K562 (cell line): ENCODE data around the gene RGS3. TPM values are rescaled to one million over a fixed set of nuclear protein-coding genes. Genes with fewer than 3 reads are reported as not detected.

Source experiments
- ATAC-seq: fragments of 200-7000 bp; cut with Tn5 transposase; 3 replicates; pipeline ENCODE4 v1.9.1; 2020; ENCODE audit warnings: moderate library complexity
- BruUV-seq: library from RNA; stranded (reverse); fragments of 400-500 nt; replicated peaks from 2 replicates; lab custom pipeline; 2021; lab: Mats Ljungman, UMichigan
- CTCF ChIA-PET: fragments of 300-600 bp; formaldehyde crosslinking; extraction: SDS; loops from one replicate; lab custom pipeline; 2021; ENCODE audit warnings: low intra/inter-chr PET ratio; lab: Yijun Ruan, JAX
- POLR2A ChIA-PET: fragments of 300-600, 350-650 bp; sonication (Branson Sonifier 250); formaldehyde crosslinking; extraction: SDS; loops from one replicate; lab custom pipeline; 2021; ENCODE audit warnings: antibody characterized with exemption, inconsistent platforms; lab: Yijun Ruan, JAX
- DNase-seq, 4 experiments: peaks; one replicate each; pipeline versions ENCODE4 v3.0.0 to v3.0.0-alpha.2; 2011 to 2018; ENCODE audit warnings: low spot score in 3 of 4, mixed read lengths in 3 of 4; ENCODE audit errors: extremely low read depth in 1 of 4
- FAIRE-seq: peaks from 2 replicates; lab custom pipeline; 2011; peaks lifted over from hg19 to GRCh38; lab: Jason Lieb, UNC
- H2AFZ ChIP-seq: 2 replicates; pipeline ENCODE4 v1.6.0; 2011; ENCODE audit warnings: low read depth, low read length, control low read depth, inconsistent platforms
- H3K27ac ChIP-seq: fragments of 200-600 bp; 3 replicates; pipeline ENCODE4 v1.8.0; 2011; ENCODE audit warnings: low read depth, mild to moderate bottlenecking, control low read depth, inconsistent platforms, low read length, moderate library complexity, mixed read lengths; ENCODE audit errors: extremely low read depth
- H3K27me3 ChIP-seq, 2 experiments: fragments of 300-600 bp in 1 of 2; 2 replicates in 1 of 2; 3 replicates in 1 of 2; pipeline versions ENCODE4 v1.6.0 to v1.8.0; 2011; ENCODE audit warnings: inconsistent platforms in 2 of 2, low read length in 2 of 2, mild to moderate bottlenecking in 1 of 2, mixed read lengths in 1 of 2, moderate library complexity in 1 of 2; ENCODE audit not compliant: control insufficient read depth in 2 of 2, insufficient read depth in 2 of 2
- H3K36me3 ChIP-seq: fragments of 300-600 bp; 3 replicates; pipeline ENCODE4 v1.8.0; 2011; ENCODE audit warnings: mild to moderate bottlenecking, low read length, inconsistent platforms; ENCODE audit not compliant: control insufficient read depth, insufficient read depth
- H3K4me1 ChIP-seq, 2 experiments: fragments of 200-600 bp in 1 of 2; replicated peaks in 1 of 2; 2 replicates in 1 of 2; 3 replicates in 1 of 2; pipeline versions ENCODE4 v1.5.1 to v1.8.0; 2011; ENCODE audit warnings: inconsistent platforms in 2 of 2, low read length in 2 of 2, mild to moderate bottlenecking in 1 of 2, mixed read lengths in 1 of 2, moderate library complexity in 1 of 2; ENCODE audit not compliant: control insufficient read depth in 2 of 2, insufficient read depth in 2 of 2
- H3K4me2 ChIP-seq: 2 replicates; pipeline ENCODE4 v1.6.1; 2011; ENCODE audit warnings: low read length, control low read depth, inconsistent platforms, mixed read lengths; ENCODE audit not compliant: insufficient read depth
- H3K4me3 ChIP-seq: fragments of 200-600 bp; sonication (generic), shearing (Covaris generic); 2 replicates; pipeline ENCODE4 v1.5.1; 2016; ENCODE audit warnings: control low read depth, inconsistent platforms
- H3K79me2 ChIP-seq: fragments of 200-600 bp; 3 replicates; pipeline ENCODE4 v1.8.0; 2011; ENCODE audit warnings: low read length, inconsistent platforms; ENCODE audit not compliant: control insufficient read depth, insufficient read depth
- H3K9ac ChIP-seq, 2 experiments: 2 replicates each; pipeline versions ENCODE4 v1.6.0 to v1.6.1; 2011; ENCODE audit warnings: low read depth in 2 of 2, low read length in 2 of 2, control low read depth in 1 of 2, inconsistent platforms in 1 of 2, mild to moderate bottlenecking in 1 of 2, mixed read lengths in 1 of 2; ENCODE audit not compliant: insufficient read depth in 1 of 2
- H3K9me1 ChIP-seq: one replicate; pipeline ENCODE4 v1.6.0; 2011; ENCODE audit warnings: inconsistent platforms, mild to moderate bottlenecking, low read length, moderate library complexity; ENCODE audit not compliant: control insufficient read depth, insufficient read depth
- H3K9me3 ChIP-seq: replicated peaks from 2 replicates; pipeline ENCODE4 v1.5.1; 2011; ENCODE audit warnings: low read depth, low read length, inconsistent platforms; ENCODE audit not compliant: control insufficient read depth, insufficient read depth
- H4K20me1 ChIP-seq: replicated peaks from 2 replicates; pipeline ENCODE4 v1.6.1; 2011; ENCODE audit warnings: low read length, inconsistent platforms, mixed read lengths; ENCODE audit not compliant: control insufficient read depth, insufficient read depth
- CREM ChIP-seq: IDR thresholded peaks from 2 replicates; pipeline ENCODE4 v1.6.1; 2014; ENCODE audit warnings: antibody characterized with exemption, low read depth
- NFE2L1 ChIP-seq: fragments of 450-650 bp; IDR thresholded peaks from 2 replicates; pipeline ENCODE4 v1.6.1; 2016; ENCODE audit warnings: missing genetic modification characterization, low read depth, mild to moderate bottlenecking, missing compliant biosample characterization, moderate library complexity, borderline replicate concordance
- RBM25 ChIP-seq: fragments of 200-400 bp; formaldehyde crosslinking; IDR thresholded peaks from 2 replicates; pipeline ENCODE4 v1.6.1; 2018; ENCODE audit warnings: low read length, low read depth, moderate library complexity; ENCODE audit not compliant: severe bottlenecking
- WGBS: fragments of 100-300 bp; shearing (Covaris generic); methylation state at CpG from one replicate; pipeline ENCODE4 v1.1.6; 2016; ENCODE audit warnings: low coverage, mixed read lengths; ENCODE audit not compliant: insufficient coverage; ENCODE audit errors: missing lambda C conversion rate; 5-methylcytosine and 5-hydroxymethylcytosine counted together
- in situ Hi-C: fragments of 300-500 bp; cut with MboI; formaldehyde crosslinking; loops from 4 replicates; pipeline ENCODE4 v1.15.0; 2018; ENCODE audit warnings: inconsistent platforms, mixed read lengths
- intact Hi-C: fragments of 100-400 bp; cut with micrococcal nuclease; formaldehyde crosslinking; loops from 2 replicates; pipeline ENCODE4 v1.14.2; 2022
- polyA plus RNA-seq, 8 experiments: library from polyadenylated mRNA; depleted of rRNA in 4 of 8; stranded (reverse) in 5 of 8; unstranded in 3 of 8; fragments of >200 nt; fragmentation: Nextera tagmentation in 2 of 8; fragmentation: Illumina TruSeq in 1 of 8; extraction: Ambion mirVana in 2 of 8; extraction: Trizol in 1 of 8; gene quantifications; 2 replicates each; pipeline versions ENCODE4 v1.2.1 to v1.2.3, GENCODE V29; 2011 to 2014; ENCODE audit warnings: inconsistent platforms in 1 of 8, missing spikeins in 1 of 8
- total RNA-seq, 7 experiments: library from RNA; depleted of rRNA in 6 of 7; stranded (reverse); fragments of >200 nt in 6 of 7; fragmentation: Illumina TruSeq in 2 of 7; extraction: Trizol in 2 of 7; gene quantifications; 2 replicates each; pipeline versions ENCODE4 v1.2.1 to v1.2.3, GENCODE V29; 2011 to 2021; ENCODE audit warnings: low replicate concordance in 1 of 7
- TF ChIP-seq, protein P1 (sequence below): fragments of 200-600 bp; sonication (generic); IDR thresholded peaks from one replicate; pipeline ENCODE4 v1.6.1; 2012; ENCODE audit warnings: mild to moderate bottlenecking, low read depth, low read length, inconsistent platforms

The RGS3 gene
- total and polyA plus RNA-seq, 9 of the 15 experiments (the other 6 are each of a cell fraction or from before 2014, with no cell fraction given), result 0.08 to 2.9 (median 0.95) TPM

DNA sequence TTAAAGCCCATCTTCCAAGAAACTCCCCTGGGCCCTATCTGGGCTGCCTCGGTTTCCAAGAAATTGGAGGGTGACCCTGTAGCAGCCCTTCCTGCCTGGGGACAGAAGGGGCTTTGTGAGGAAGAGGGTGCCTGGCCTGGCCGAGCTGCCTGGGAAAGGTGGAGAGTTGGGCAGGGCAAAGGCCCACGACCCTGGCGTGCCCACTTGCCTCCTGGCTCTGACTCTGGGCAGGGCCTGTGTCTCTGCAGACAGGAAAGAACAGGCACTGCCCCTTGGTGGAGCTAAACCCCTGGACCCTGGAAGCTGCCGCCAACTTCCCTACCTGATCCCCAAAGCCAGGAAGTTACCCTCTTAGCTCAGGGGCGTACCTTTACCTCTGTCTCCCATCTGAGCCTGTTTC is 149.3 kb downstream of the RGS3 start:
- Histone ChIP-seq H2AFZ (no peak overlapping the region), H3K27me3 (peaks cover 16 to 65% of the 10 kb centered on the region in 2 experiments; a peak in 4 of 5 replicates), H3K36me3 (no peaks in the 10 kb centered on the region), H3K4me2 (no peak overlapping the region), H4K20me1 (no peaks in the 10 kb centered on the region; the same call in 1 of the 2 replicates), H3K4me3 (no peak overlapping the region), H3K4me1 (no peaks in the 10 kb centered on the region), H3K79me2 (no peaks in the 10 kb centered on the region), H3K9me3 (no peaks in the 10 kb centered on the region), H3K9ac (no peak overlapping the region), H3K9me1 (no peaks in the 10 kb centered on the region), H3K27ac (no peak overlapping the region)
- WGBS, result 2% methylated on average over 6 of the region's 6 CpGs
- ChIA-PET CTCF (no interaction called here), POLR2A (interaction anchor here (0.5 to 1.8 kb wide), 6 partner anchors 15 to 332 kb away, joined by 3 to 5 read pairs (median 3); no protein-coding TSS in a partner anchor)
- in situ Hi-C loops, result no loop called here
- no peak for DNase-seq
- intact Hi-C loops, result no loop called here
- no peak for ATAC-seq
- FAIRE-seq, result no peak
- TF ChIP-seq CREM (no peak), NFE2L1 (tag) (no peak), RBM25 (no peak)
- TF ChIP-seq, protein P1, sequence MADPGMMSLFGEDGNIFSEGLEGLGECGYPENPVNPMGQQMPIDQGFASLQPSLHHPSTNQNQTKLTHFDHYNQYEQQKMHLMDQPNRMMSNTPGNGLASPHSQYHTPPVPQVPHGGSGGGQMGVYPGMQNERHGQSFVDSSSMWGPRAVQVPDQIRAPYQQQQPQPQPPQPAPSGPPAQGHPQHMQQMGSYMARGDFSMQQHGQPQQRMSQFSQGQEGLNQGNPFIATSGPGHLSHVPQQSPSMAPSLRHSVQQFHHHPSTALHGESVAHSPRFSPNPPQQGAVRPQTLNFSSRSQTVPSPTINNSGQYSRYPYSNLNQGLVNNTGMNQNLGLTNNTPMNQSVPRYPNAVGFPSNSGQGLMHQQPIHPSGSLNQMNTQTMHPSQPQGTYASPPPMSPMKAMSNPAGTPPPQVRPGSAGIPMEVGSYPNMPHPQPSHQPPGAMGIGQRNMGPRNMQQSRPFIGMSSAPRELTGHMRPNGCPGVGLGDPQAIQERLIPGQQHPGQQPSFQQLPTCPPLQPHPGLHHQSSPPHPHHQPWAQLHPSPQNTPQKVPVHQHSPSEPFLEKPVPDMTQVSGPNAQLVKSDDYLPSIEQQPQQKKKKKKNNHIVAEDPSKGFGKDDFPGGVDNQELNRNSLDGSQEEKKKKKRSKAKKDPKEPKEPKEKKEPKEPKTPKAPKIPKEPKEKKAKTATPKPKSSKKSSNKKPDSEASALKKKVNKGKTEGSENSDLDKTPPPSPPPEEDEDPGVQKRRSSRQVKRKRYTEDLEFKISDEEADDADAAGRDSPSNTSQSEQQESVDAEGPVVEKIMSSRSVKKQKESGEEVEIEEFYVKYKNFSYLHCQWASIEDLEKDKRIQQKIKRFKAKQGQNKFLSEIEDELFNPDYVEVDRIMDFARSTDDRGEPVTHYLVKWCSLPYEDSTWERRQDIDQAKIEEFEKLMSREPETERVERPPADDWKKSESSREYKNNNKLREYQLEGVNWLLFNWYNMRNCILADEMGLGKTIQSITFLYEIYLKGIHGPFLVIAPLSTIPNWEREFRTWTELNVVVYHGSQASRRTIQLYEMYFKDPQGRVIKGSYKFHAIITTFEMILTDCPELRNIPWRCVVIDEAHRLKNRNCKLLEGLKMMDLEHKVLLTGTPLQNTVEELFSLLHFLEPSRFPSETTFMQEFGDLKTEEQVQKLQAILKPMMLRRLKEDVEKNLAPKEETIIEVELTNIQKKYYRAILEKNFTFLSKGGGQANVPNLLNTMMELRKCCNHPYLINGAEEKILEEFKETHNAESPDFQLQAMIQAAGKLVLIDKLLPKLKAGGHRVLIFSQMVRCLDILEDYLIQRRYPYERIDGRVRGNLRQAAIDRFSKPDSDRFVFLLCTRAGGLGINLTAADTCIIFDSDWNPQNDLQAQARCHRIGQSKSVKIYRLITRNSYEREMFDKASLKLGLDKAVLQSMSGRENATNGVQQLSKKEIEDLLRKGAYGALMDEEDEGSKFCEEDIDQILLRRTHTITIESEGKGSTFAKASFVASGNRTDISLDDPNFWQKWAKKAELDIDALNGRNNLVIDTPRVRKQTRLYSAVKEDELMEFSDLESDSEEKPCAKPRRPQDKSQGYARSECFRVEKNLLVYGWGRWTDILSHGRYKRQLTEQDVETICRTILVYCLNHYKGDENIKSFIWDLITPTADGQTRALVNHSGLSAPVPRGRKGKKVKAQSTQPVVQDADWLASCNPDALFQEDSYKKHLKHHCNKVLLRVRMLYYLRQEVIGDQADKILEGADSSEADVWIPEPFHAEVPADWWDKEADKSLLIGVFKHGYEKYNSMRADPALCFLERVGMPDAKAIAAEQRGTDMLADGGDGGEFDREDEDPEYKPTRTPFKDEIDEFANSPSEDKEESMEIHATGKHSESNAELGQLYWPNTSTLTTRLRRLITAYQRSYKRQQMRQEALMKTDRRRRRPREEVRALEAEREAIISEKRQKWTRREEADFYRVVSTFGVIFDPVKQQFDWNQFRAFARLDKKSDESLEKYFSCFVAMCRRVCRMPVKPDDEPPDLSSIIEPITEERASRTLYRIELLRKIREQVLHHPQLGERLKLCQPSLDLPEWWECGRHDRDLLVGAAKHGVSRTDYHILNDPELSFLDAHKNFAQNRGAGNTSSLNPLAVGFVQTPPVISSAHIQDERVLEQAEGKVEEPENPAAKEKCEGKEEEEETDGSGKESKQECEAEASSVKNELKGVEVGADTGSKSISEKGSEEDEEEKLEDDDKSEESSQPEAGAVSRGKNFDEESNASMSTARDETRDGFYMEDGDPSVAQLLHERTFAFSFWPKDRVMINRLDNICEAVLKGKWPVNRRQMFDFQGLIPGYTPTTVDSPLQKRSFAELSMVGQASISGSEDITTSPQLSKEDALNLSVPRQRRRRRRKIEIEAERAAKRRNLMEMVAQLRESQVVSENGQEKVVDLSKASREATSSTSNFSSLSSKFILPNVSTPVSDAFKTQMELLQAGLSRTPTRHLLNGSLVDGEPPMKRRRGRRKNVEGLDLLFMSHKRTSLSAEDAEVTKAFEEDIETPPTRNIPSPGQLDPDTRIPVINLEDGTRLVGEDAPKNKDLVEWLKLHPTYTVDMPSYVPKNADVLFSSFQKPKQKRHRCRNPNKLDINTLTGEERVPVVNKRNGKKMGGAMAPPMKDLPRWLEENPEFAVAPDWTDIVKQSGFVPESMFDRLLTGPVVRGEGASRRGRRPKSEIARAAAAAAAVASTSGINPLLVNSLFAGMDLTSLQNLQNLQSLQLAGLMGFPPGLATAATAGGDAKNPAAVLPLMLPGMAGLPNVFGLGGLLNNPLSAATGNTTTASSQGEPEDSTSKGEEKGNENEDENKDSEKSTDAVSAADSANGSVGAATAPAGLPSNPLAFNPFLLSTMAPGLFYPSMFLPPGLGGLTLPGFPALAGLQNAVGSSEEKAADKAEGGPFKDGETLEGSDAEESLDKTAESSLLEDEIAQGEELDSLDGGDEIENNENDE, result no peak
- BruUV-seq, result no TSS peak
